Adipose tissue (tissue), 3 donors: ENCODE results near the gene GALNS. TPM values are rescaled to one million over a fixed set of nuclear protein-coding genes. Genes with fewer than 3 reads are reported as not detected.

Source experiments
- H3K27ac ChIP-seq: one replicate; pipeline ENCODE4 v1.5.1; 2013; ENCODE audit warnings: low read depth, low read length
- WGBS, 3 donors: extraction: QIAGEN DNeasy Blood & Tissue Kit; methylation state at CpG; one replicate each; pipeline ENCODE4 v1.1.7; 2013; 5-methylcytosine and 5-hydroxymethylcytosine counted together
- polyA plus RNA-seq, 3 donors: library from polyadenylated mRNA; stranded (reverse); fragments of 200-250 nt; gene quantifications; one replicate each; pipeline ENCODE4 v1.2.3, GENCODE V29; 2013
- donor health status: healthy with polysubstance abuse.
- donor health status: Bipolar disorder and iron deficiency.
- donor health status: healthy.

The GALNS gene
- polyA plus RNA-seq, 3 donors: 6.3 to 23.8 (median 18.9) TPM

DNA sequence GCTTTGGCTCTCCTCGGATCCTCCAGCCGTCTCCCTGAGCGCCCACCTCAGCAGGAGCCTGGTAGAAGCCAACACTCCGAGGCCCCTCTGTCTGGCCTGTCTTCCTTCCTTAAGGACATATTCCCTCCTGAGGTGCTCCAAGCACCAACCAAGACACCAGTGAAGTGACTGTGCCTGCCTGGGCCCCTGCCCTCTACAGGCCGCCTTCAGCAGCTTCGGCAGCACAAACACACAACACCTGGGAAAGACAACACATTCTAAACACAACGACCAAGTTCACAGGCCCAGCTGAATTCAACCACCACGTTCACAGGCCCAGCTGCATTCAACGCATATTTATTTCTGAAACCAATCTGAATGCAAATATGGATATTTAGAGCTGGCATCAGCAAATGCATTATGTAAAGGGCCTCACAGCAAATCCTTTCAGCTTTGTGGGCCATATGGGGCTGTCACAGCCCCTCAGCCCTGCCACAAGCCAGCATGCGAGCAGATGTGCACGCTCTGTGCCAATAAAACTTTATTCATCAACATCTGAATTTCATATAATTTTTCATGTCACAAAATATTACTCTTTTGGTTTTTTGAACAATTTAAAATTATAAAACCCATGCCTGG lies 12.2 kb downstream of the GALNS start:
- 61 to 83% (median 81%) methylated on average over 11 of the region's 11 CpGs for WGBS, 3 donors

DNA sequence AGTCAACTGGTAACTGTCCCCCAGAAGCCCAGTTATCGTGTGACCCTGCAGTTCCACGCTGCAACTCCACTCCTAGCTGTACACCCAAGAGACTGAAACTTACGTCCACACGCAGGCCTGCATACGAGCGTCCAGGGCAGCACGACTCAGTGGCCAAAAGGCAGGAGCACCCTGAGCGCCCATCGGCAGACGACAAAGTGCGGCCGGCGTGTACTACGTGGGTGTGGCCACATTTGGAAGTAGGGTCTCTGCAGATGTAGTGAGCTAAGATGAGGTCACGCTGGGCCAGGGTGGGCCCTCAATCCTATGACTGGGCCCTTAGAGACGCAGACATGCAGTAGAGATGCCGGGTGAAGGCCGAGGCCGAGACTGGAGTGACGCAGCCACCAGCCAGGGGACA lies 13.5 kb downstream of the GALNS start:
- whole genome bisulfite sequencing, 3 donors: 90 to 95% (median 93%) methylated on average over 20 of the region's 20 CpGs
- no peak overlapping the region for H3K27ac ChIP-seq

More for the DNA sequence above, 12.2 kb downstream of the GALNS start:
- no peak overlapping the region for H3K27ac ChIP-seq

DNA sequence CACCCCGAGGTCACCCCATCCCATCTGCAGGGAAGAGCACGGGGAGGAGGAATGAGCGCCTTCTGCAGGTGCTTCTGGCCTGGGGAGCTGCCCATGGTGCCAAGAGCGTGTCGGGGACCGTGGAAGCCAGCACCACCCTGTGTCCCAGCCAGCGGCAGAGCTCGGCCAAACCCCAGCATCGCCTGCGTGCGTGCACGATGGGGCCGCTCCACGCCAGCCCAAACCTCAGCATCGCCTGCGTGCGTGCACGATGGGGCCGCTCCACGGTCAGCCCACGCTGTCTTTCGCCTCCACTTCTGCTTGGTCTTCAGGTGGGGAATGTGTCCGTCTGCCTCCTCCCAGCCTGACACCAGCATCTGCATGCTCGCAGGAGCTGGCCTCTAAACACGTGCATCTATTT lies 13.9 kb downstream of the GALNS start:
- WGBS, 3 donors: 93 to 96% (median 94%) methylated on average over 25 of the region's 25 CpGs

DNA sequence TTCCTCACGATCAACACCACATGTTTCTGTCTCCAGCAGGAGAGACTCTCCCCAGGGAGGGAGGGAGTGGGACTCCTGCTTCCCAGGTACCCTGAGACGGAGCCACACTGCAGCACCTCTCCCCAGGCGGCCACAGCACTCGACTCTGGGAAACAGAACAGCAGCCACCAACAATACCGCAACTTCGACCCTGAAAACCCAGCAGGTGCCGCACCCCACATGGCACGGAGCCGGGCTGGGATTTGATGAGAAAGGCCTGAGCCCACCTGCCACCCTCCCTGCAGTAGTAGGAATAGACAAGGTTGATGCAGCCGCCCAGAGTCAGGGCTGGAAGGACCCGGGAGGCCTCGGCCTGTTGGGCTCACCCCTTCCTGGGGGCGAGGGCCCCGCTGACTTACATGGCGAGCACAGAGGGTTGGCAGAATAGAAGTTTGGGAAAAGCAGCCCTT lies 14.4 kb downstream of the GALNS start:
- no peak overlapping the region for H3K27ac ChIP-seq
- 76 to 94% (median 87%) methylated on average over 15 of the region's 15 CpGs for WGBS, 3 donors

More for the DNA sequence above, 13.9 kb downstream of the GALNS start:
- H3K27ac ChIP-seq: no peak overlapping the region

DNA sequence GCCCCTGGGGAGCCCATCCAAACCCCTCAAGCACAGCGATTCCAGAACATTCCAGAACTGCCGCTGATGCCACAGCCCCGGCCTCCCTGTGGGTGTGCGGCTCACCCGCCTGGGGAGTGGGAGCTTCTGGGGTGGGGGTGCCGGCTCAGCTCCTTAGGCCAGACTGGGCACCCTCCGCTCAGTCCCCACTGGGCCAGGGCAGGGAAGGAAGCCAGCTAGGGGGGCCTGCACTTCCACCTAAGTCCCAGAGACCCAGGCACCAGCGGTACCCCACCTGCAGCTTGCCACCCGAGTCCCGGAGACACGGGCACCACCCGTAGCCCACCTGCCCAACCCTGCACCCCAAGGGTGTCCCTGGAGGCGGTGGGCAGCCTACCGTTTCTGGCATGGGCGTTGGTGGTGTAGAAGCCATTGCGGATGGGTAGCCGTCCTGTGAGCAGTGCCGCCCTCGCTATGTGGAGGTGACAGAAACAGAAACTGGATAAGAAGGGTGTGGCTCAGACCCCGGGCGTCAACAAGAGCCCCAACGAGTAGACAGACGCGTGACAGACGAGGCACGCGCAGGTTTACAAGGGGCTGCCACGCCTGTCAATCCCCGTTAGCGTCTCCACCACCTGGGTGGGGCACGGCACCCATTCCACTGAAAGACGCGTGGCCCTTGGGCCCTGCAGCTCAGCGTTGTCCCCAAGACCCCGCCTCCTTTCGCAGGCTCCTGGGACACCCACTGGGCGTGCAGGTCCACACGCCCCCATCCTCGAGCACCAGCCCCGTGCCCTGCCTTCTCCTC lies 15.0 kb downstream of the GALNS start:
- no peak overlapping the region for H3K27ac ChIP-seq
- WGBS, 3 donors: 91 to 93% (median 93%) methylated on average over 38 to 40 of the region's 40 CpGs

DNA sequence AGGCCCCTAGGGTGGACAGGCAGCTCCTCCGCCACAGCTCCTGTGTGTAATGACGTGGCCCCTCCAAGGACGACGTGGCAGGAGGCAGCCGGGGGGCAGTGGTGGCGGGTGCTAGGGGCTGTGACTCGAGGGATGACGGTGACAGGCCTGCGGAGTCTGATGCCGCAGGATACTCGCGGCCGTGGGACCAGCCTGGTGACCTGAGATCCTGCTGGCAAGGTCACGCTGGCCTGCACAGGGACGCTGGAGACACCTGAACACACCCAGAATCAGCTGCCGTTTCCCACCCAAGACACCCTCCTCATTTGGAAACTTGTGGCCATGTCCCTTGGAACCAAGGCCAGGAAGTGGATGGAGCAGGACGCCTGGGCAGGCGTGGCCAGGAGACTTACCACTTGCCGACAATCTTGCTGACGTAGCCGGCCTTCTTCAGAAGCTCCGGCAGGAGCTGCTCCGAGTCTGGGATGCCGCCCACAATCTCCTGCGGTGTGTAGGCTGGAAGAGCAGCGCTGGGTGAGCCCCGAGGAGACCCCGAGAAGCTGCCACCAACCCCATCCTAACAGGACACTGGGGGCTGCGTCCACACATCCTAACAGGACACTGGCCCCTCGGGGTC lies 16.0 kb downstream of the GALNS start:
- no peak overlapping the region for H3K27ac ChIP-seq
- 70 to 90% (median 81%) methylated on average over 30 of the region's 30 CpGs for WGBS, 3 donors

DNA sequence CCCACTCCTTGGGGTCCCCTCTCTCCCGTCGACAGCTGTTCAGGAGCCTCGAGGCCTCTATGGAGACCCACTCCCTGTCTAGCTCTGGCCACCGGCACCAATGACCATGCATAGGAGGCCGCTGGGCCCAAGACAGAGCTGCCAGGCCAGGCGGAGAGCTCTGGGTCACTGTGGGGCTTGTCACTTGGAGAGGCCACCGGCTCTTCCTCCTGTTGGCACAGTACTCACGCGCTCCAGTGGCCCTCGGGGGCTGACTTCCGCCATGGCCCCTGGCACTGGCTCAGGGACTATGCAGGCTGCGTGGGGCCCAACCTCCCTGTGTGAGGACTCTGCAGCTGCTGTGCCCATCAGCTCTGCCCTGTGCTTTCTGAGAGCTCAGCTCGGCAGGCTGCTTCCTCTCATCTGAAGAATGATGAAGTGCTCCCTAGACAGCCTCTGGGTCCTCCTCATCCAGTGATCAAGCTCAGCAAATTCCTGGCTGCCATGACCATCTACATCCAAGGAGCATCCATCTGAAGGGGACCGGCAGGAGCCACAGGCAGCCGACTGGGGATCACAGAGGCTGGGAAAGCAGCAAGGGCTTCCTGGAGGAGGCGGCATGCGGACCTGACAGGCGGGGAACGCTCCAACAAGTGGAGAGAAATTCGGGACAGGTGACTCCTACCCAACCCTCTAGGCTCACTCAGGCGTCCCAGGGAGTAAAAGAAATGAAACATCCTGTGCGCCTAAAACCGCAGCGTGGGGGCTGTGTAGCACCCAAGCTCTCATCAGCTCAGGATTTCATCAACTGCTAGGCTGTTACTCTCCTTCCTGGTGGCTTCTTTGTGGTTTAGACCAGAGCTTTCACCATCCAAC lies 16.8 kb downstream of the GALNS start:
- no peak overlapping the region for H3K27ac ChIP-seq
- 68 to 97% (median 75%) methylated on average over 24 of the region's 24 CpGs for WGBS, 3 donors

DNA sequence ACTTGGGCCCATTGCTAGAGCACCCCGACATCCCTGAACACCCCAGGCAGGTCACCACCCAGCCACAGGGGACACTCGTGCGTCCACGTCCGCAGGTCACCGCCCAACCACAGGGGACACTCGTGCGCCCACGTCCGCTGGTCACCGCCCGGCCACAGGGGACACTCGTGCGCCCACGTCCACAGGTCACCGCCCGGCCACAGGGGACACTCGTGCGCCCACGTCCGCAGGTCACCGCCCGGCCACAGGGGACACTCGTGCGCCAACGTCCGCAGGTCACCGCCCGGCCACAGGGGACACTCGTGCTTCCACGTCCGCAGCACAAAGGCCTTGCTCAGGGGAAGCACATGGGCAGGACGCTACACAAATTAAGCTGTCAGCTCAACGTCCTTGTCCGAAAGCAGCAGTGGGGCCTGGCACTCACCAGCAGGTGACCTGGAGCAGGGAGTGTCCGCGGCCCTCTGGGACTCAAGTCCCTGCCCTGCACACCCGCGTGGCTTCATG lies 17.7 kb downstream of the GALNS start:
- whole genome bisulfite sequencing, 3 donors: 88 to 95% (median 90%) methylated on average over 39 of the region's 39 CpGs
- H3K27ac ChIP-seq: no peak overlapping the region

DNA sequence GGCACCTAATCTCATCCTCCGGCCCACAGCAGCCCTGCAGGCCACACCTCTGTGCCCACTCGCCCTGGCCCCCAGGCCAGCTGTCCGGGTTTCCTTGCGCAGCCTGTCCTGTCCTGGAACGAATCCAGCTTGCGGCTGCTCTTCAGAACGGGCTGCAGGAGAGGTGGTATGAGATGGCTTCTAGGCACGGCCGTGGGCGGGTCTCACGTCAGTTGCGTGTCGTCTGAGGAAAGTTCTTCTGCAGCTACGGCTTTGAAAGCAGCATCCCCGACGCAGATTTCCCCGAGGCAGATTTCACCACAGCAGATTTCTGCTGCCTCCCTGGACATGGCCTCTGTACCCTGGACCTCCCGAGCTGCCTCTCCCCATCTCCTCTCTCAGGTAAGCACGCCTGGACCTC lies 18.2 kb downstream of the GALNS start:
- 83 to 92% (median 86%) methylated on average over 19 of the region's 19 CpGs for WGBS, 3 donors
- H3K27ac ChIP-seq: no peak overlapping the region

DNA sequence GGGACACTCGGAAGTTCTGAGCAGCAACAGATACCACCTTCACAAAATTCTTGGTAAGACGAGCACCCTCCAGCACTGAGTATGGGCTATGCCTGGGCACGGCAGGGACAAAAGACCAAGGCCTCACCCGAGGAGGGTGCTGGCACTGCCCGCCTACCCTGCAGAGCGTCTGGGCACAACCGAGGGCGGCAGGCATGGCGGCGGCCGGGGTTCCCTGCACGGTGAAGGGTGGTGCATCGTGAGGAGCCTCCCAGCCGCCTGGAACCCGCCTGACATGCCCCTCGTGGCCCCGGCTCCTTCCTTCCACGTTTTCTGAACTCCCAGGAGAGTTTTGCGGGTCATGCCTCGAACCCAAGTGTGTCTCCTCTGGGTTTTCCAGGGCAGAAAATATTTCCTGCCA lies 18.9 kb downstream of the GALNS start:
- WGBS, 3 donors: 89 to 92% (median 89%) methylated on average over 19 to 20 of the region's 20 CpGs
- no peak overlapping the region for H3K27ac ChIP-seq

DNA sequence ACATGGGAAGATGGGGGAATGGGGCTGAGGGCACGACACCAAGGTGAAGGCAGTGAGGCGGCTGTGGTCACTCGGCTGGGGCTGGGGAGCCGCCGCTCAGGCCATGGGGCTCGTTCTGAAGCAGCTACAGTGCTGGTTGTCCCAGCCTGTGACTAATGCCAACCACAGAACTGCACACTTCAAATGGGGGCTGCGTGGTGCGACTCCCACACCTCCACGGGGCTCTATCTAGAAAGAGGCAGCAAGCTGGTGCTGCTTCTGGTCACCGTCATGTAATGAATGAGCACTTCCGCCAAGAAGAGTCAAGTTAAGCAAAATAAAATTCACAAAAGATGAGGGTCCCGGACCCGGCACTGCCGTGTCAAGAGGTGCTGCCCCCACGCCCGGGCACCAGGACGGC lies 20.0 kb downstream of the GALNS start:
- no peak overlapping the region for H3K27ac ChIP-seq
- WGBS, 3 donors: 89 to 93% (median 92%) methylated on average over 17 of the region's 17 CpGs

DNA sequence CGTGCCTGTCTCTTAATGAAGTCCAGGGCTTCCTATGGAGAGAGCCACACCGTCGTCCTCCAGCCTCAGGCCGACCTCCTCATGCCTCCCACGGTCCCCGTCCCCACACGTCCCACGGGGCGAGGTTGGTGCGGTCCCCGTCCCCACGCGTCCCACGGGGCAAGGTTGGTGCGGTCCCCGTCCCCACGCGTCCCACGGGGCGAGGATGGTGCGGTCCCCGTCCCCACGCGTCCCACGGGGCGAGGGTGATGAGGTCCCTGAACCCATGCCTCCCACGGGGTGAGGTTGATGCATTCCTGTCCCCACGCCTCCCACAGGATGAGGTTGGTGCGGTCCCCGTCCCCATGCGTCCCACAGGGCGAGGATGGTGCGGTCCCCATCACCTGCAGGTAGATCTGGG lies 20.9 kb downstream of the GALNS start:
- H3K27ac ChIP-seq: no peak overlapping the region
- 92 to 95% (median 94%) methylated on average over 33 of the region's 33 CpGs for WGBS, 3 donors

DNA sequence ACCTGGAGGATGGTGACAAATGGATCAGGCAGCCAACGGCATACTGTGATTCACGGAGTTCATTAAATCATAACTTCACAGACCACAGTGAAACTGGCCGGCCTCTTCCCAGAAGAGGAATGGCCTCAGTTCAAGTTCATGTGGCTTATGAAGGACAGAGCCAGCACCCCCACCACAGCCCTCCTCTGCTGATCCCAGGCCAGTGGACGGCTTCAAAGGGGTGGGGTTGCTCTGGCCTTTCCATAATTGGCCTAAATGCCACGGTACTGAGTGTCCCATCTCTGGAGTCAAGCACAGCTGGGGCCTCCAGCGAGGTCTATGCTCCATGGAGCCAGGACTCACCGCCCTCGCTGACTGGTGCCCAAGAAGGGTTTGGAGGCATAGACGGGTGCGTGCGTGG lies 21.4 kb downstream of the GALNS start:
- WGBS, 3 donors: 72 to 82% (median 80%) methylated on average over 11 of the region's 11 CpGs
- no peak overlapping the region for H3K27ac ChIP-seq

DNA sequence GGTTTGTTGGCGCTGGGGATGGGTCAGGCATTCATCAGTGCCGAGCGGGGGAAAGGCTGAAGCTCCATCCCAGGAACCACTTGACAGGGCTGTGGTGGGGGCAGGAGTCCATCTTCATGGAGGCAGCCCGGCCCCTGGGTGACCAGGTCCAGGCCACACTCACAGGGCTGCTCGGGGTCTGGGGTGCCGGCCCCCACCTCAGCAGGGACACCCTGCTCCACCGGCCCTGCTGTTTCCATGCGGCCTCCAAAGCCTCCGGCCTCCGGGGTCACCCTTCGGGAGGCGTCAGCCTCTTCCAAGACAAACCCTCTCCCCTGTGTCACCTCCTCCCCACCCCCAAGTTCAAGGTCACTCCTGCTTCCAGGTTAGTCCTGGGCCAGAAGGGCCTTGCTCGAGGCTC lies 22.1 kb downstream of the GALNS start:
- H3K27ac ChIP-seq: no peak overlapping the region
- 90 to 96% (median 95%) methylated on average over 10 to 13 of the region's 13 CpGs for WGBS, 3 donors

DNA sequence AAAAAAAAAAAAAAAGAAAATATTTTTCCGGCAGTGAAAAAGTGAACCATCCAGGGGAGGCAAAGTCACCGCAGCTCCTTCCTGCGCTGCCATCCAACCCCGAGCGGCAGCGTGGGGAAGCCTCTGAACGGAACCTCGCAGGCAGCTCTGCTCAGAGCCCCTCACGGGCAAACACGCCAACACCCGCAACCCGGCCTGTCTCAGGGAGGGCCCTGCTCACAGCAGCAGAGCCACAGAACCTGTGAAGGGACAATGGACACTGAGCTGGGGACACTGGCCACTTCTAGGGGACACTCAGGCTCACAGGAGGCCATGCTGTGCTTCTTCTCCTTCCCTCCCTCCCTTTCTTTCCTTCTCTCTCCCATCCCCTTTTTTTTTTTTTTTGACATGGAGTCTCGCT lies 23.7 kb downstream of the GALNS start:
- 96 to 97% (median 96%) methylated on average over 13 of the region's 13 CpGs for WGBS, 3 donors
- no peak overlapping the region for H3K27ac ChIP-seq

DNA sequence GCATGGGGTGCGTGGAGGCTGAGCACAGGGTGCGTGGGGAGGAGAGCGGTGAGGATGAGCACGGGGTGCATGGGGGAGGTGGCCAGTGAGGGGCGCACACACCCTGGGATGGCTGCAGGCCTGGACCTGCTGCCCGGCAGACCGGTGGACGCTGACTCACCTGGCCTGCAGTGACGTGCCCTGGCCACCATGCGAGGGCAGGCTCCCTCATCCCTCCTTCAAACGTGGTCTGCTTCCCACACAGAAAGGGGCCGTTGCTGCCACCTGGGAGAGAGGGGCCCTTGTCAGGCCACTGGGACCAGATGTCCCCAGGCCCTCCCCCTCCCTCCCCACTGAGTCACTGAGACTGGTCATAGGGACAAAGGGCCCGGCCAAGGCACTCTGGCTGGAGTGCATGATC lies 24.9 kb downstream of the GALNS start:
- WGBS, 3 donors: 66 to 87% (median 81%) methylated on average over 11 to 13 of the region's 13 CpGs
- no peak overlapping the region for H3K27ac ChIP-seq

DNA sequence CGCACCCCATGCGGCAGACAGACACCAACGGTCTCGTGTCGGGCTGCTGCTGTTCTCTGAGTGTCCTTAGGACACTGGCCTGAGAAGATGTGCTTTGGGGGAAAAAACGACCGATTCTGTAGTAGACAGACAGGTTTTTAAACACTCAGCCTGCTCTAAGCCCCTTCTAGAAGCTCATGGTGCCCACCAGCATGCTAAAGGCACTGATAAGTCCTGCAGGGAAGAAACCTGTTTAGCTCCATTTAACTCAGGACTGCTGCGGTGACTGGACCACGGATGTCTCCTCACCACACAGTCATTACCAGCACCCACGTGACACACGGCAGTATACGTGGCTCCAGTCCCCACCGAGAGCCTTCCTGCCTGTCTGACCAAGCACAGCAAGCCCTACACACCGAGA lies 26.0 kb downstream of the GALNS start:
- WGBS, 3 donors: 88 to 91% (median 90%) methylated on average over 14 of the region's 14 CpGs
- H3K27ac ChIP-seq: no peak overlapping the region

DNA sequence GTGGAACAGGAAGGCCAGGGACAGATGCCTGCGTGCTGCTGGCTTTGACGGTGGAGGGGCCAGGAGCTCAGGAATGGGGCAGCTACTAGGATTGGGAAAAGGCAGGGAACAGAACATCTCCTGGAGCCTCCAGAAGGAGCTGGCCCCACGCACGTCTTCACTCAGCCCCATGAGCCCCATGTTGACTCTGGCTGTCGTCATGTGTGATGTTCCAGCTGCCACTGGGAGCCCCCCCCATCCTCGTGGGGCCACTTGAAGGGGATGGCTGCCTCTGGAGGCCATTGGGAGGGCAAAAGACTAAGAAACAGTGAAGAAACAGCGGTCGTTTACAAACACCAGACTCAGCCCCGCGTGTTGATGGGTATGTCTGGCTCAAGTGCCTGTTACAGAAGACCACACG lies 26.5 kb downstream of the GALNS start:
- WGBS, 3 donors: 74 to 81% (median 76%) methylated on average over 11 of the region's 11 CpGs
- H3K27ac ChIP-seq: no peak overlapping the region
